ENCODE results near the gene CDH11. TPM values are rescaled to one million over a fixed set of nuclear protein-coding genes. Genes with fewer than 3 reads are reported as not detected.

CDH11 gene
- total and polyA plus RNA-seq, 3 experiments from 2014 or later = not detected

- H3K4me3 ChIP-seq (ENCODE audit: low read length) = no peak overlapping the region
- POLR2A ChIA-PET = no interaction called here
- no peak overlapping the region for H3K27ac ChIP-seq (ENCODE audit: low read depth, low read length)
- Mint-ChIP-seq H3K27me3 (no peaks in the 10 kb centered on the region), H3K4me1 (no peaks in the 10 kb centered on the region), H3K27ac (no peak overlapping the region), H3K36me3 (no peaks in the 10 kb centered on the region), H3K9me3 (peaks cover 0 to 8% (median 4%) of the 10 kb centered on the region in 5 donors), H3K4me3 (no peak overlapping the region)
- no peaks in the 10 kb centered on the region for H3K9me3 ChIP-seq (ENCODE audit: low read length)
- no peaks in the 10 kb centered on the region for H3K27me3 ChIP-seq (ENCODE audit: insufficient read depth, low read length, poor library complexity, severe bottlenecking)
- CTCF ChIA-PET = no interaction called here
- no peaks in the 10 kb centered on the region for H3K36me3 ChIP-seq (ENCODE audit: insufficient read depth, low read length)
- no peak for DNase-seq
- no peaks in the 10 kb centered on the region for H3K4me1 ChIP-seq (ENCODE audit: insufficient read depth, low read length)
Observed at GRCh38 chr16:65113441-65113840, 8.4 kb downstream of the CDH11 start.

GRCh38 chr16:65111306-65111705 is 10.6 kb downstream of the CDH11 start:
- no peak for DNase-seq
- no peaks in the 10 kb centered on the region for H3K4me1 Mint-ChIP-seq
- Histone ChIP-seq H3K4me3 (ENCODE audit: low read length) (no peak overlapping the region), H3K9me3 (ENCODE audit: low read length) (no peaks in the 10 kb centered on the region), H3K27ac (ENCODE audit: low read depth, low read length) (no peak overlapping the region), H3K27me3 (ENCODE audit: insufficient read depth, low read length, poor library complexity, severe bottlenecking) (no peaks in the 10 kb centered on the region), H3K36me3 (ENCODE audit: insufficient read depth, low read length) (no peaks in the 10 kb centered on the region), H3K4me1 (ENCODE audit: insufficient read depth, low read length) (no peaks in the 10 kb centered on the region)
- H3K36me3 Mint-ChIP-seq = no peaks in the 10 kb centered on the region
- H3K27ac Mint-ChIP-seq = no peak overlapping the region
- H3K27me3 Mint-ChIP-seq = no peaks in the 10 kb centered on the region
- H3K9me3 Mint-ChIP-seq = peaks cover 0 to 9% (median 4%) of the 10 kb centered on the region in 5 donors
- H3K4me3 Mint-ChIP-seq = no peak overlapping the region
- POLR2A ChIA-PET = no interaction called here
- CTCF ChIA-PET = no interaction called here

GRCh38 chr16:65106757-65107156 is 15.1 kb downstream of the CDH11 start:
- Histone ChIP-seq H3K27ac (ENCODE audit: low read depth, low read length) (no peak overlapping the region), H3K36me3 (ENCODE audit: insufficient read depth, low read length) (no peaks in the 10 kb centered on the region), H3K4me1 (ENCODE audit: insufficient read depth, low read length) (no peaks in the 10 kb centered on the region), H3K27me3 (ENCODE audit: insufficient read depth, low read length, poor library complexity, severe bottlenecking) (no peaks in the 10 kb centered on the region), H3K4me3 (ENCODE audit: low read length) (no peak overlapping the region), H3K9me3 (ENCODE audit: low read length) (peaks cover 4% of the 10 kb centered on the region)
- no peak for DNase-seq
- Mint-ChIP-seq H3K4me1 (no peaks in the 10 kb centered on the region), H3K27ac (no peak overlapping the region), H3K4me3 (no peak overlapping the region), H3K27me3 (no peaks in the 10 kb centered on the region), H3K36me3 (no peaks in the 10 kb centered on the region), H3K9me3 (peaks cover 0 to 11% (median 9%) of the 10 kb centered on the region in 5 donors)
- POLR2A ChIA-PET = no interaction called here
- CTCF ChIA-PET = no interaction called here

- H3K27ac ChIP-seq (ENCODE audit: low read depth, low read length) = no peak overlapping the region
- H3K9me3 ChIP-seq (ENCODE audit: low read length) = peaks cover 4% of the 10 kb centered on the region
- Mint-ChIP-seq H3K27ac (no peak overlapping the region), H3K4me1 (no peaks in the 10 kb centered on the region), H3K4me3 (no peak overlapping the region), H3K9me3 (peaks cover under 1 to 15% (median 12%) of the 10 kb centered on the region in 5 donors), H3K27me3 (no peaks in the 10 kb centered on the region), H3K36me3 (no peaks in the 10 kb centered on the region)
- no peaks in the 10 kb centered on the region for H3K36me3 ChIP-seq (ENCODE audit: insufficient read depth, low read length)
- H3K4me3 ChIP-seq (ENCODE audit: low read length) = no peak overlapping the region
- H3K4me1 ChIP-seq (ENCODE audit: insufficient read depth, low read length) = no peaks in the 10 kb centered on the region
- no peak for DNase-seq
- ChIA-PET POLR2A (no interaction called here), CTCF (no interaction called here)
- no peaks in the 10 kb centered on the region for H3K27me3 ChIP-seq (ENCODE audit: insufficient read depth, low read length, poor library complexity, severe bottlenecking)
Observed at GRCh38 chr16:65105171-65105570, 16.7 kb downstream of the CDH11 start.

GRCh38 chr16:65104471-65104870 is 17.4 kb downstream of the CDH11 start:
- no peak overlapping the region for H3K4me3 Mint-ChIP-seq
- H3K27ac Mint-ChIP-seq = no peak overlapping the region
- POLR2A ChIA-PET = no interaction called here
- no peaks in the 10 kb centered on the region for H3K27me3 Mint-ChIP-seq
- H3K9me3 ChIP-seq (ENCODE audit: low read length) = peaks cover 4% of the 10 kb centered on the region
- no peaks in the 10 kb centered on the region for H3K4me1 ChIP-seq (ENCODE audit: insufficient read depth, low read length)
- no peak overlapping the region for H3K27ac ChIP-seq (ENCODE audit: low read depth, low read length)
- no peaks in the 10 kb centered on the region for H3K4me1 Mint-ChIP-seq
- H3K9me3 Mint-ChIP-seq = peaks cover 3 to 22% (median 13%) of the 10 kb centered on the region in 5 donors
- no peak for DNase-seq
- H3K36me3 ChIP-seq (ENCODE audit: insufficient read depth, low read length) = no peaks in the 10 kb centered on the region
- no peaks in the 10 kb centered on the region for H3K36me3 Mint-ChIP-seq
- H3K4me3 ChIP-seq (ENCODE audit: low read length) = no peak overlapping the region
- CTCF ChIA-PET = no interaction called here
- H3K27me3 ChIP-seq (ENCODE audit: insufficient read depth, low read length, poor library complexity, severe bottlenecking) = no peaks in the 10 kb centered on the region

- DNase-seq = no peak
- H3K27ac ChIP-seq (ENCODE audit: low read depth, low read length) = no peak overlapping the region
- no peaks in the 10 kb centered on the region for H3K36me3 ChIP-seq (ENCODE audit: insufficient read depth, low read length)
- no peak overlapping the region for H3K4me3 ChIP-seq (ENCODE audit: low read length)
- no peaks in the 10 kb centered on the region for H3K27me3 ChIP-seq (ENCODE audit: insufficient read depth, low read length, poor library complexity, severe bottlenecking)
- H3K4me1 ChIP-seq (ENCODE audit: insufficient read depth, low read length) = no peaks in the 10 kb centered on the region
- peaks cover 4% of the 10 kb centered on the region for H3K9me3 ChIP-seq (ENCODE audit: low read length)
- Mint-ChIP-seq H3K4me1 (no peaks in the 10 kb centered on the region), H3K4me3 (no peak overlapping the region), H3K27me3 (no peaks in the 10 kb centered on the region), H3K36me3 (no peaks in the 10 kb centered on the region), H3K9me3 (peaks cover 3 to 22% (median 13%) of the 10 kb centered on the region in 5 donors), H3K27ac (no peak overlapping the region)
- CTCF ChIA-PET = no interaction called here
- POLR2A ChIA-PET = no interaction called here
Observed at GRCh38 chr16:65102326-65102725, 19.5 kb downstream of the CDH11 start.

- H3K36me3 Mint-ChIP-seq = no peaks in the 10 kb centered on the region
- no peak overlapping the region for H3K4me3 Mint-ChIP-seq
- DNase-seq = no peak
- no peaks in the 10 kb centered on the region for H3K27me3 ChIP-seq (ENCODE audit: insufficient read depth, low read length, poor library complexity, severe bottlenecking)
- H3K9me3 Mint-ChIP-seq = peaks cover 3 to 22% (median 8%) of the 10 kb centered on the region in 5 donors
- no peak overlapping the region for H3K27ac ChIP-seq (ENCODE audit: low read depth, low read length)
- ChIA-PET POLR2A (no interaction called here), CTCF (no interaction called here)
- H3K27me3 Mint-ChIP-seq = no peaks in the 10 kb centered on the region
- no peaks in the 10 kb centered on the region for H3K4me1 Mint-ChIP-seq
- H3K9me3 ChIP-seq (ENCODE audit: low read length) = peaks cover 4% of the 10 kb centered on the region
- H3K36me3 ChIP-seq (ENCODE audit: insufficient read depth, low read length) = no peaks in the 10 kb centered on the region
- no peaks in the 10 kb centered on the region for H3K4me1 ChIP-seq (ENCODE audit: insufficient read depth, low read length)
- no peak overlapping the region for H3K27ac Mint-ChIP-seq
- no peak overlapping the region for H3K4me3 ChIP-seq (ENCODE audit: low read length)
Observed at GRCh38 chr16:65101009-65101408, 20.9 kb downstream of the CDH11 start.

GRCh38 chr16:65099607-65100006 is 22.3 kb downstream of the CDH11 start:
- ChIA-PET CTCF (no interaction called here), POLR2A (no interaction called here)
- peaks cover 3 to 20% (median 8%) of the 10 kb centered on the region in 5 donors for H3K9me3 Mint-ChIP-seq
- no peak for DNase-seq
- H3K27me3 Mint-ChIP-seq = no peaks in the 10 kb centered on the region
- H3K4me3 ChIP-seq (ENCODE audit: low read length) = no peak overlapping the region
- H3K4me1 ChIP-seq (ENCODE audit: insufficient read depth, low read length) = no peaks in the 10 kb centered on the region
- H3K27me3 ChIP-seq (ENCODE audit: insufficient read depth, low read length, poor library complexity, severe bottlenecking) = no peaks in the 10 kb centered on the region
- H3K4me3 Mint-ChIP-seq = no peak overlapping the region
- peaks cover 4% of the 10 kb centered on the region for H3K9me3 ChIP-seq (ENCODE audit: low read length)
- no peak overlapping the region for H3K27ac ChIP-seq (ENCODE audit: low read depth, low read length)
- H3K27ac Mint-ChIP-seq = no peak overlapping the region
- no peaks in the 10 kb centered on the region for H3K36me3 Mint-ChIP-seq
- H3K36me3 ChIP-seq (ENCODE audit: insufficient read depth, low read length) = no peaks in the 10 kb centered on the region
- no peaks in the 10 kb centered on the region for H3K4me1 Mint-ChIP-seq

- ChIA-PET POLR2A (no interaction called here), CTCF (no interaction called here)
- Histone ChIP-seq H3K27me3 (ENCODE audit: insufficient read depth, low read length, poor library complexity, severe bottlenecking) (no peaks in the 10 kb centered on the region), H3K27ac (ENCODE audit: low read depth, low read length) (no peak overlapping the region), H3K4me1 (ENCODE audit: insufficient read depth, low read length) (no peaks in the 10 kb centered on the region), H3K9me3 (ENCODE audit: low read length) (peaks cover 4% of the 10 kb centered on the region), H3K36me3 (ENCODE audit: insufficient read depth, low read length) (no peaks in the 10 kb centered on the region), H3K4me3 (ENCODE audit: low read length) (no peak overlapping the region)
- Mint-ChIP-seq H3K27ac (no peak overlapping the region), H3K27me3 (no peaks in the 10 kb centered on the region), H3K4me3 (no peak overlapping the region), H3K36me3 (no peaks in the 10 kb centered on the region), H3K9me3 (peaks cover 3 to 20% (median 8%) of the 10 kb centered on the region in 5 donors), H3K4me1 (no peaks in the 10 kb centered on the region)
- no peak for DNase-seq
Observed at GRCh38 chr16:65098916-65099315, 22.9 kb downstream of the CDH11 start.

All from CD8-positive, alpha-beta memory T cell (primary cell).